ENCODE measurements around the gene SELENOV. TPM values are rescaled to one million over a fixed set of nuclear protein-coding genes. Genes with fewer than 3 reads are reported as not detected.

SELENOV gene
- total and polyA plus RNA-seq, 2 experiments from 2014 or later, result 1.3 to 4.3 TPM

DNA sequence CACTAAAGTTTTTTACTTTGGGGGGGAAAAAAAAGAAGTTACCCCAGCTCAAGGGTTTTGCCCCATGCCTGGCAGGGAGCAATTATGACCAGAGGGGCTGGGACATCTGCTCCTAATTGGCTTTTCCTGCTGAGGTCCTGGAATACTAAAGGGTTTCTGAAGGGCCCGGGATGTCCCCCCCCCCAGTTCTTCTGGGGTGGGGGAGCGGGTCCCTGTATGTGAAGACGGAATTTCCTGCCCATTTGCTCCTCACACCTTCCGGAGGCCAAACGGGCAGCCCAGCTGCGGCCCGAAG is 17.3 kb upstream of the SELENOV start:
- TF ChIP-seq, protein P1, sequence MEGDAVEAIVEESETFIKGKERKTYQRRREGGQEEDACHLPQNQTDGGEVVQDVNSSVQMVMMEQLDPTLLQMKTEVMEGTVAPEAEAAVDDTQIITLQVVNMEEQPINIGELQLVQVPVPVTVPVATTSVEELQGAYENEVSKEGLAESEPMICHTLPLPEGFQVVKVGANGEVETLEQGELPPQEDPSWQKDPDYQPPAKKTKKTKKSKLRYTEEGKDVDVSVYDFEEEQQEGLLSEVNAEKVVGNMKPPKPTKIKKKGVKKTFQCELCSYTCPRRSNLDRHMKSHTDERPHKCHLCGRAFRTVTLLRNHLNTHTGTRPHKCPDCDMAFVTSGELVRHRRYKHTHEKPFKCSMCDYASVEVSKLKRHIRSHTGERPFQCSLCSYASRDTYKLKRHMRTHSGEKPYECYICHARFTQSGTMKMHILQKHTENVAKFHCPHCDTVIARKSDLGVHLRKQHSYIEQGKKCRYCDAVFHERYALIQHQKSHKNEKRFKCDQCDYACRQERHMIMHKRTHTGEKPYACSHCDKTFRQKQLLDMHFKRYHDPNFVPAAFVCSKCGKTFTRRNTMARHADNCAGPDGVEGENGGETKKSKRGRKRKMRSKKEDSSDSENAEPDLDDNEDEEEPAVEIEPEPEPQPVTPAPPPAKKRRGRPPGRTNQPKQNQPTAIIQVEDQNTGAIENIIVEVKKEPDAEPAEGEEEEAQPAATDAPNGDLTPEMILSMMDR (IDR thresholded peaks at IDR 0.05; ENCODE audit: low read depth, low read length), result no peak
- H3K36me3 ChIP-seq, result no peaks in the 10 kb centered on the region
- H3K4me3 ChIP-seq, result peak overlapping the region; percentile 28
- H3K27me3 ChIP-seq, result peaks cover 15% of the 10 kb centered on the region
- DNase-seq (ENCODE audit: low read depth in 1 of 2, low spot score in 1 of 2), result no peak
- no peaks in the 10 kb centered on the region for H3K4me1 ChIP-seq (ENCODE audit: low read depth)
- no peak overlapping the region for H3K27ac ChIP-seq
- H3K9me3 ChIP-seq (ENCODE audit: low read depth), result no peaks in the 10 kb centered on the region

DNA sequence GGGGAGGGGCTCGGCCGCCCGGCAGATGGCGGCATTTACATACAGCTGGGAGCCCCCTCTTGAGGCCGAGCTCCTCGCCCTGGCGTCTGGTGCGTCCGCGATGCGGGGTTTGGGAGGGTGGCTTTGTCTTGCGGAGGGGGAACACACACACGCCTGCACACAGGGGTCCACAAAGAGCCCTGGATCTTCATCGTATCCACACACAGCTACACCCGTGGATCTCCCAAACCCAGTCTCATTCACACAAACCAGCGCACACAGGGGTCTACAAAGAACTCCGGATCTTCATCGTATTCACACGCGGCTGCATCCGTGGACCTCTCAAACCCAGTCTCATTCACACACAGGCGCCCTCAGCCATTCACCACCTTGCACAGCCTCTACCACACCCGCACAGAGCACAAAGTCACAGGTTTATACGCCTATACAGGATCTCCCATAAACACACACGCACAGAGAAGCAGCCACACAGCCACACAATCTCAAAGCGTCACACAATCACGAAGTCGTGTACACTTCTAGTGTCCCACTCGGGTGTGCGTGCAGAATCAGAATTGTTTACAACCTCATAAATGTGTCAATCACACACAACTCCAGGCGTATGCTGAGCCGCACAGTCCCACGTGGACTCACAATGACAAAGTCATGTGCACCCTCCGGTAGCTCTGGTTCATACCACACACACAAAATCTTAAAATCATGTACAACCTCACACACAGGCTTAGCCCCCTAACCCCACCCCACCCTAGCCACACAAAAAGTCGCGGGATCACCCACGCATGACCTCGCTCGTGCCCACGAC is 16.7 kb upstream of the SELENOV start:
- peaks cover 15% of the 10 kb centered on the region for H3K27me3 ChIP-seq
- DNase-seq (ENCODE audit: low read depth in 1 of 2, low spot score in 1 of 2), result peak; percentile 49 to 77
- H3K4me1 ChIP-seq (ENCODE audit: low read depth), result no peaks in the 10 kb centered on the region
- TF ChIP-seq, protein P1 (IDR thresholded peaks at IDR 0.05; ENCODE audit: low read depth, low read length), result peak; percentile 33
- H3K36me3 ChIP-seq, result no peaks in the 10 kb centered on the region
- H3K4me3 ChIP-seq, result peak overlapping the region; percentile 28
- H3K9me3 ChIP-seq (ENCODE audit: low read depth), result no peaks in the 10 kb centered on the region
- H3K27ac ChIP-seq, result no peak overlapping the region

DNA sequence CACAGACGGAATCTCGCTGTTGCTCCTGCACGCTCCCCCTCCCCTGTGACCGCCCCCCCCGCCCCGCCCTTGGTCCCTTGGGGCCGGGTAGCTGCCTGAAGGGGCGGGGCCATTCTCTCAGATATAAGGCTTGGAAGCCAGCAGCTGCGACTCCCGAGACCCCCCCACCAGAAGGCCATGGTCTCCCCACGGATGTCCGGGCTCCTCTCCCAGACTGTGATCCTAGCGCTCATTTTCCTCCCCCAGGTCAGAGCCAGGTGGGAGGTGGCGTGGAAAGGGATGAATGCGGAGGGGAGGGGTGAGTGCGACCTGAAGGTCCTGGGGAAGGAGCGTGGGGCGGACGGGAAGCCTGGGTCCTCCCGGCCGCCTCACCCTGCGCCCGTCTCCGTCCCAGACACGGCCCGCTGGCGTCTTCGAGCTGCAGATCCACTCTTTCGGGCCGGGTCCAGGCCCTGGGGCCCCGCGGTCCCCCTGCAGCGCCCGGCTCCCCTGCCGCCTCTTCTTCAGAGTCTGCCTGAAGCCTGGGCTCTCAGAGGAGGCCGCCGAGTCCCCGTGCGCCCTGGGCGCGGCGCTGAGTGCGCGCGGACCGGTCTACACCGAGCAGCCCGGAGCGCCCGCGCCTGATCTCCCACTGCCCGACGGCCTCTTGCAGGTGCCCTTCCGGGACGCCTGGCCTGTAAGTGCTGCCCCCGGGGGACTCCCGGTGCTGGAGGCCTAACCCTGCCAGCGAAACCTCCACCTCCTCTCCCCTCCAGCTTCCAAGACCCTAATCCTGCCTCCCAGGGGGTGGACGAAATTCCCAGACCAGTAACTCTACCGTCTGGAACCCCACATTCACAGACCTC is 15.9 kb upstream of the SELENOV start, which contains the start of gene DLL3:
Gene DLL3, plus strand, starts transcription at position 150 of the 845 bp plus-strand sequence. Its CDS starts 28 bp downstream, at position 178.
- no peak within 1 kb of the TSS for H3K27ac ChIP-seq
- TF ChIP-seq, protein P1 (IDR thresholded peaks at IDR 0.05; ENCODE audit: low read depth, low read length), result no peak

DNA sequence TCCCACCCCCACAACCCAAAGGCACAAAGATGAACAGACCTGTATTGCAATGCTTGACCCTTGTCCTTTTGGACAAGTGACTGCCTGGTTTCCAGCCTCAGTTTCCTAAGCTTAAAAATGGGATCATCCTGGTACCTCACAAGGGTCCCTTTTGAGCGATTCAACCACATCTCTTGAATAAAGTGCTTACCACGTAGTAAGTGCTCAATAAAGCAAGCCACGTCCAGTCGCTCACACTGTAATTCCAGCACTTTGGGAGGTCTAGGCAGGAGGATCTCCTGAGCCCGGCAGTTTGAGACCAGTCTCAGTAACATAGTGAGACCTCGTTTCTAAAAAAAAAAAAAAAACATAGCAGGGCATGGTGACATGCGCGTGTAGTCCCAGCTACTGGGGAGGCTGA is 15.0 kb upstream of the SELENOV start:
- H3K27me3 ChIP-seq, result peaks cover 15% of the 10 kb centered on the region

More for the DNA sequence above, 15.9 kb upstream of the SELENOV start, which contains the start of gene DLL3:
- H3K27me3 ChIP-seq, result peaks cover 15% of the 10 kb centered on the region
- DNase-seq (ENCODE audit: low read depth in 1 of 2, low spot score in 1 of 2), result peak; percentile 23 to 58
- no peaks in the 10 kb centered on the region for H3K36me3 ChIP-seq
- H3K4me3 ChIP-seq, result peak within 1 kb of the TSS; percentile 28
- no peaks in the 10 kb centered on the region for H3K9me3 ChIP-seq (ENCODE audit: low read depth)
- no peaks in the 10 kb centered on the region for H3K4me1 ChIP-seq (ENCODE audit: low read depth)

DNA sequence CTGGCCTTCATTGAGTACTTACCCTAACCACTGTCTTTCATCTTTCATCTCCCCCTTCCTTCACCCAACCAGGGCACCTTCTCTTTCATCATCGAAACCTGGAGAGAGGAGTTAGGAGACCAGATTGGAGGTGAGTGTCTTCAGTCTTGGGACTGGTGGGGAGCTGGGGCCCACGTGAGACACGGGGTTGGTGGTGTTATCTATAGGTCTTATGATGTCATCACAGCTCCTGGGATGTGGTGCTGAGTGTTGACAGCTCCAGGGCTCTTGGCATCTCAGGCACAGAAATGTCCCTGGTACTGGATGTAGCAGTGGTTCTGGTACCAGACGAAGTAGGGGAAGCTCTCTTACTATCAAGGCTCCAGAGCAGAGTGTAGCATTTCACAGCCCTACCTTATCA is 14.4 kb upstream of the SELENOV start:
- peaks cover 15% of the 10 kb centered on the region for H3K27me3 ChIP-seq
- H3K36me3 ChIP-seq, result no peaks in the 10 kb centered on the region

More for the DNA sequence above, 15.0 kb upstream of the SELENOV start:
- DNase-seq (ENCODE audit: low read depth in 1 of 2, low spot score in 1 of 2), result no peak
- Histone ChIP-seq H3K27ac (no peak overlapping the region), H3K36me3 (no peaks in the 10 kb centered on the region), H3K4me1 (ENCODE audit: low read depth) (no peaks in the 10 kb centered on the region), H3K4me3 (no peak overlapping the region), H3K9me3 (ENCODE audit: low read depth) (no peaks in the 10 kb centered on the region)
- TF ChIP-seq, protein P1 (IDR thresholded peaks at IDR 0.05; ENCODE audit: low read depth, low read length), result no peak

More for the DNA sequence above, 14.4 kb upstream of the SELENOV start:
- Histone ChIP-seq H3K4me1 (ENCODE audit: low read depth) (no peaks in the 10 kb centered on the region), H3K27ac (no peak overlapping the region), H3K4me3 (no peak overlapping the region), H3K9me3 (ENCODE audit: low read depth) (no peaks in the 10 kb centered on the region)
- DNase-seq (ENCODE audit: low read depth in 1 of 2, low spot score in 1 of 2), result no peak
- TF ChIP-seq, protein P1 (IDR thresholded peaks at IDR 0.05; ENCODE audit: low read depth, low read length), result no peak
